Measurements from ENCODE around the gene IGFL1. TPM values are rescaled to one million over a fixed set of nuclear protein-coding genes. Genes with fewer than 3 reads are reported as not detected.
"Not testable (repeated sequence)": the region's sequence is repeated elsewhere in the genome, so short reads cannot be mapped to it uniquely, and the experiment has no call there.

IGFL1 gene
- total and polyA plus RNA-seq, 10 of the 15 experiments (the other 5 are each of a cell fraction or from before 2014, with no cell fraction given): not detected

- H3K27ac ChIP-seq (ENCODE audit: control insufficient read depth, insufficient read depth); intact Hi-C loops (cut with micrococcal nuclease; ENCODE audit: unreplicated experiment); H3K4me2 ChIP-seq (ENCODE audit: control insufficient read depth, insufficient read depth); H3K27me3 ChIP-seq (replicated peaks in 1 of 2; ENCODE audit: control insufficient read depth in 2 of 2, insufficient read depth in 2 of 2, low read length in 1 of 2); H3K36me3 ChIP-seq (ENCODE audit: control insufficient read depth in 2 of 2, insufficient read depth in 2 of 2, low read length in 1 of 2); H3K9me3 ChIP-seq (replicated peaks; ENCODE audit: control insufficient read depth, insufficient read depth, low read length); DNase-seq (ENCODE audit: low read depth, low spot score); H3K9ac ChIP-seq (ENCODE audit: control insufficient read depth, insufficient read depth, low read length); RAD21 ChIA-PET (ENCODE audit: unreplicated experiment); H4K20me1 ChIP-seq (ENCODE audit: control insufficient read depth, insufficient read depth); H2AFZ ChIP-seq (ENCODE audit: control insufficient read depth, low read depth, low read length); FAIRE-seq; H3K79me2 ChIP-seq (ENCODE audit: control insufficient read depth, insufficient read depth, low read length); H3K4me3 ChIP-seq; BruUV-seq (replicated peaks); H3K4me1 ChIP-seq (ENCODE audit: control insufficient read depth, insufficient read depth, low read length); ATAC-seq; SMC1A ChIA-PET (ENCODE audit: uncharacterized antibody, unreplicated experiment); CTCF ChIA-PET; in situ Hi-C loops (cut with MboI); POLR2A ChIA-PET: not testable (repeated sequence)
- 43% methylated on average over 2 of the region's 2 CpGs for WGBS (ENCODE audit: insufficient coverage, insufficient replicate concordance, low lambda C conversion rate, missing lambda C conversion rate)
Observed at GRCh38 chr19:46238141-46238540, 8.6 kb downstream of the IGFL1 start.

- CTCF ChIA-PET: interaction anchor here (1.3 to 1.7 kb wide), 2 partner anchors 23 to 25 kb away, joined by 3 to 5 read pairs; no protein-coding TSS in a partner anchor
- ATAC-seq: no peak
- in situ Hi-C loops (cut with MboI) (no loop called here), intact Hi-C loops (cut with micrococcal nuclease; ENCODE audit: unreplicated experiment) (no loop called here)
- no TSS peak for BruUV-seq (replicated peaks)
- no peaks in the 10 kb centered on the region for H4K20me1 ChIP-seq (ENCODE audit: control insufficient read depth, insufficient read depth)
- no peak for DNase-seq (ENCODE audit: low read depth, low spot score)
- H3K4me3 ChIP-seq: no peak overlapping the region
- RAD21 ChIA-PET (ENCODE audit: unreplicated experiment): no interaction called here
- H3K4me2 ChIP-seq (ENCODE audit: control insufficient read depth, insufficient read depth): no peak overlapping the region
- no peaks in the 10 kb centered on the region for H3K79me2 ChIP-seq (ENCODE audit: control insufficient read depth, insufficient read depth, low read length)
- no peak overlapping the region for H3K27ac ChIP-seq (ENCODE audit: control insufficient read depth, insufficient read depth)
- POLR2A ChIA-PET: interaction anchor here (0.5 kb wide), 1 partner anchor 655 kb away, joined by 4 read pairs; no protein-coding TSS in a partner anchor
- no peaks in the 10 kb centered on the region for H3K4me1 ChIP-seq (ENCODE audit: control insufficient read depth, insufficient read depth, low read length)
- H3K36me3 ChIP-seq (ENCODE audit: control insufficient read depth in 2 of 2, insufficient read depth in 2 of 2, low read length in 1 of 2): no peaks in the 10 kb centered on the region
- SMC1A ChIA-PET (ENCODE audit: uncharacterized antibody, unreplicated experiment): interaction anchor here (0.5 kb wide), 1 partner anchor 16 kb away, joined by 3 read pairs; no protein-coding TSS in a partner anchor
- WGBS (ENCODE audit: insufficient coverage, insufficient replicate concordance, low lambda C conversion rate, missing lambda C conversion rate): 1% methylated on average over 6 of the region's 6 CpGs
- H2AFZ ChIP-seq (ENCODE audit: control insufficient read depth, low read depth, low read length): no peak overlapping the region
- no peaks in the 10 kb centered on the region for H3K9me3 ChIP-seq (replicated peaks; ENCODE audit: control insufficient read depth, insufficient read depth, low read length)
- H3K27me3 ChIP-seq (replicated peaks in 1 of 2; ENCODE audit: control insufficient read depth in 2 of 2, insufficient read depth in 2 of 2, low read length in 1 of 2): no peaks in the 10 kb centered on the region; a peak in 1 of 4 replicates
- TF ChIP-seq RAD51 (IDR thresholded peaks at IDR 0.05) (no peak), USF2 (IDR thresholded peaks at IDR 0.05; ENCODE audit: borderline replicate concordance, low read depth, low read length) (no peak), FOXM1 (IDR thresholded peaks at IDR 0.05; ENCODE audit: low read depth, low read length) (no peak), RUNX3 (IDR thresholded peaks at IDR 0.05; ENCODE audit: low read length) (no peak), LARP7 (IDR thresholded peaks at IDR 0.05) (no peak), TCF3 (IDR thresholded peaks at IDR 0.05; ENCODE audit: borderline replicate concordance, insufficient read depth, low read depth, low read length) (no peak), SP1 (IDR thresholded peaks at IDR 0.05; ENCODE audit: low read depth, low read length) (no peak)
- no peak for FAIRE-seq
- H3K9ac ChIP-seq (ENCODE audit: control insufficient read depth, insufficient read depth, low read length): no peak overlapping the region
Observed at GRCh38 chr19:46239193-46240024, 9.9 kb downstream of the IGFL1 start.

Data from GM12878 (cell line).